22Rv1 (cell line): Measurements from ENCODE around the gene ACSF2.

Experiments
- CTCF ChIP-seq: fragments of 450-650 bp; IDR thresholded peaks from 2 replicates; pipeline ENCODE4 v1.5.1; 2017; ENCODE audit warnings: mild to moderate bottlenecking
- ZFX ChIP-seq: fragments of 450-650 bp; IDR thresholded peaks from 2 replicates; pipeline ENCODE4 v1.6.1; 2017; ENCODE audit warnings: antibody characterized with exemption, borderline replicate concordance

- TF ChIP-seq ZFX (no peak), CTCF (no peak)
Observed at GRCh38 chr17:50432125-50432762, 6.2 kb downstream of the ACSF2 start.
